Stimulated activated naive CD4-positive, alpha-beta T cell treated with Interleukin-2 at 50 U/mL for 16 hours (primary cell): Measurements from ENCODE around the gene STRBP.

ENCODE experiments used
- DNase-seq: peaks from one replicate; lab custom pipeline; 2025; lab: John Stamatoyannopoulos, UW

STRBP gene

DNA sequence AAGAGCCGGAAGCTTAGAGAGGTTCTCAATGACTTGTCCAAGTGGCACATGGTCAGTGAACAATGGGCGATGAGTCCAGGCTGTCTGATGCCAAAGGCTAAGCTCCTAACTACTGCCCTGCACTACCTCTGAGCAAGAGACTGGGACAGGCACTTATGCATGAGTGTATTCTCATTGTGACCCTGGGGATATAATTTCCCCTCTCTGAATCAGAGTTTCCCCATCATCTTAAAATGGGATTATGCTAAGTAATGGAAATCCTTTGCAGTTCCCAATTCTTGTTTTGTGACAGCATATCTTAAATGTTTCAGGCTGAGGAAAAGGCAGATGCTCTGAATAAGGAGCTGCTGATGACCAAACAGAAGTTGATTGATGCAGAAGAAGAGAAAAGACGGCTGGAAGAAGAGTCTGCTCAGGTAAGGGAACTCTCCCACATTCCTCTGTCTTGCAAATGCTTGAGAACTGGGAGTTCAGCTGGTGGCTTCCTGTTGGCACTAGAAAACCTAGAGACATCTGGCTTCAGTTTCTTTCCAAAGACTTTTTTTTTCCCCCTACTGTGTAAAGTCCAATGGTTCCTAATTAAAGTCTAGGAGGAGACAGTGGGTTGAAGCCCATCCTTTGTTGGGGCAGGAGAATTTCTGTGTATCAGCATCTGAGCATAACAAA, 170.8 kb downstream of the STRBP start:
- no peak for DNase-seq

DNA sequence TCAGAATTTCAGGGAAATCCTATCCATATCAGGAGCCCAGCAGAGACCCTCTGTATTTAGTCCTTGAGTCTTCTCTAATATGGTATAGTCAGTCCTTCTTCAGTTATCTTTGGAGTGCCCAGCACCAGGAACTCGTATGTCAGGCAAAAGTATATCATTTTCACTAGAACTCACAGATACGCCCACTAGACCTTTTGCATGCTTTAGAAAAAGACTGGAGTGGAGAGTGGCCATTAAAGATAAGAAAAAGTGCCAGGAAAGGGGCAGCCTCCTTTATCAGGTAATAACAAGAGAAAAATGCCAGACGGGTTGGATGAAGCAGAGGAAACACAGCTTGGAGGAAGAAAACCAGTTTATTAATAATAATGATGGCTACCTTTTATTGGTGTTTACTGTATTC, 171.4 kb downstream of the STRBP start:
- no peak for DNase-seq

DNA sequence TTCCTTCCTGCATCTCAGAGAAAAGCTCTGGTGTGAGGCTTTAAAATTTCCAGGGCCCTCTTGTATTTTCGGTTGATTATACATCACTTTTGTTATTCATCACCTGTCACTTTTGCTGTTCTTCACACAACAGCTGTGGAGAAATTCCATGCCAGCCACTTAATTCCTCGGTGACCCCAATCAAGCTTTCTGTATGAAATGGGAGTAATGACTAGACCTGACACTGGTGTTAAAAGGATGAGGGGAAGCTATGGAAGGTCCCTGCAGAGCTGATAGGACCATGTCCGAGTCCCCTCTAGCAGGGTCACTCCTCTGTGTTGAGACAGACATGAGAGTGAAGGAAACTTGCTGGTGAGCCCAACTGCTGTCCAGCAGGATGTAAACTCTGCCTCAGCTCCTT, 175.2 kb downstream of the STRBP start:
- DNase-seq, result no peak

DNA sequence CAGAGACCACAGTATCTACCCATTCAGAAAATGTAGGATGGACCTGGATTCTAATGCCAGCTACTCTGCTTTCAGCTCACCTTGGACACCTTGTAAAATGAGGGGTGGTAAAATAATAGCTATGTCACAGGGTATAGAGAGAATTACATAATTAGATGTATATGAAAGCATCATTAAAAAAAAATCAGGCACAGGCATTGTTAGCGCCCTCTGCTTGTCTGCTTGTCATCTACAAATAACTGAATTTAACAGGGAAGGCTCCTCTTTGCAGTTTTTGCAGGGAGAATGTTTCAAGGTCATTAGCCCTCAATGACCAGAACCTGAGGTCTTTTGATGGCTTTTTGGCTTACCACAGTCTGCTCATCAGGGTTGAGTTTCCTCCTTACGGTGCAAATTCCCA, 176.9 kb downstream of the STRBP start:
- DNase-seq, result no peak

DNA sequence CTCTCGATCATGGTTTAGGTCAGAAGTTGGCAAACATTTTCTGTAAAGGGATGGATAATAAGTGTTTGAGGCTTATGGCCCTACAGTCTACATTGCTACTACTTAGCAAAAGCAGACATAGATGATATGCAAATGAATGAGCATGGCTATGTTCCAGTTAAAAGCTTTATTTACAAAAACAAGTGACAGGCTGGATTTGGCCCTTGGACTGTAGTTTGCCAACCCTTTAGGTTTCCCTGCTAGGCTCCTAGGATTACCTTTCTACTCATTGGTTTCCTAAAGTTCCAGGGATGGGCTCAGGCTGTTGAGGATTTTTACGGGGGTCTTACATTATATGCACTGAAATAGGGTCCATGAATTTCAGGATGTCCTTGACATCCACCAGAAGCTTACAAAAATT, 177.4 kb downstream of the STRBP start:
- no peak for DNase-seq

DNA sequence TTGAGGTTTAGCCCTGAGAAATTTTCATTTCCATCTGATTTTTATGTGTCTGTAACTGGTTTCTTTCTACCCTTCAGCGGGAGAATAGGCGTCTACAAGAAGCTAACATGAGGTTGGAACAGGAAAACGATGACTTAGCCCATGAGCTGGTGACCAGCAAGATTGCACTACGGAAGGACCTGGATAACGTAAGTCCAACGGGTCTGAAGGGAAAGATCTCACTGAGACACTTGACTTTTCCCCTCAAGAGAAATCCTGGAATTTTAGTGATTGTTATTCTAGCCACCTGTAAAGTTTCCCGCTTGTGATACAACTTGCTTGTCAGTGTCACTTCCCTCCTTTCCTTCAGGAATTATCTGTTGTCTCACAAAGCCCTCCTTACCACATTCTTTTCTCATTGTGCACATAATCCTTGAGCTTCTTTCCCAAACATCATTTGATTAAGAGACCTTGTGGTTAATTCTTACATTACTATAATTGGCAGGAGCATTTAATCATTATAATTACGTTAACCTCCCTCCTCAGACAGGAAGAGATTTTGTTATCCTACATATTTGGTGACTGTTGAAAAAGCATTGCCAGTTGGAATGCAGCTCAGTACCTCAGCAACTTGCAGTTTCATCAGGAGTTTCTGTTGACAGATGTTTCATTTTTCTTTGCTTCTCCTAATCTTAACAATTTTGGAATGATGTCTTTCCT, 178.0 kb downstream of the STRBP start:
- DNase-seq, result no peak

DNA sequence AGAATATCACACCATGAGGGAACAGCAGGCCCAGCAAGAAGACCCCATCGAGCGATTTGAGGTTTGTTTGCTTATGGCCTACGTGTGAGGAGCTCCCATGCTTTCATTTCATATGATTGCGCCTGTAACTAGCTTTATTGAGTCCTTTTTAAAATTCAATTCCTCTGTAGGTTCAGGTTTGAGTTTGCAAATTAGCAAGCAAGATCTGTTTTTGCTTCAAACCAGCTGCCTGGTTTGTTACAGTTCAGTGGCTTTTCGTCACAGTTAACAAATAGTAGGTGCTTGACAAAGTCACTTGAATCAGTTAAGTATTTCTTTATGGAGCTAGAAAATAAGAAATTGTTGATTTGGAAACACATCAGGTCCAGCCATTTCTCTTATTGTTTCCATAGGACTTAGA, 178.6 kb downstream of the STRBP start:
- no peak for DNase-seq

DNA sequence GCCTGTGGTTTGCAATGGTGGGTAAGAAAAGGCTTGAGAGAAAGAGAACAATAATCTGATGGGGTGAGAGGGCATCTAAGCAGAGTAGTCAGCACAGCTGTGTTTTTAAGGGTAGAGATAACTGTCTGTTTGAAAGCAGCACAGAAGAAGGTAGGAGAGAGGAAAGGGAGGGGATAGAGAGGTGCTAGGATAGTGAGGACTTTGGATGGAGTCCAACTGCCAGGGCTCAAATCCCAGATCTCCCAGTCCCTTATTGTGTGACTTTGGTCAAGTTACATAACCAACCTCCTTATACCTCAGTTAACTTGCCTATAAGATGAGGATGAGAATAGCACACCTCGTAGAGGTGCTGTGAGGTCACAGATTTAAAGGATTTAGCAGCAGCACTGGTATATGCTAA, 179.3 kb downstream of the STRBP start:
- DNase-seq, result no peak

DNA sequence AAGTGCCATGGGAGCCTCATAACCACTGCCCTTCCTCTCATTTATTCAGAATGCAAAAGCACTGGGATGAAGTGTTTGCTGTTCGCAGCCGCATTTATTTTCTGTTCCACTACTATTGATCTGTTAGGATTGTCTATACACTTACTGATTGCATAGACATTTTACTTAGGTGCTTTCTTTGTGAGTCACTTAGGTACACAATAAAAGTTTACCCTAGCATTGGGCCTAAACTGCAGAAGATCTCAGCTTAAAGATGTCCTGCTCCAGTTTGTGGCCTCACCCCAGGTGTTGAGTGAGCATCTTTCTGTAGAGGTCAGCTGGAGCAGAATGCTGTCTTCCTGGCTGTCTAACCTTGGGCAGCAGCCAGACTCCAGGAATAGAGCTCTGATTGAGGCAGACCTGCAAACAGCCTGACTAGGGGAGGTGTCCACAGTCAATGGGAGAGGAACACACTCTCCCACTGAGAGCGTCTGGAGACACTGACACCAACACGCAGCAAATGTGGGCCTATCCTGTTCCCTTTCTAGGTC, 181.0 kb downstream of the STRBP start:
- no peak for DNase-seq

DNA sequence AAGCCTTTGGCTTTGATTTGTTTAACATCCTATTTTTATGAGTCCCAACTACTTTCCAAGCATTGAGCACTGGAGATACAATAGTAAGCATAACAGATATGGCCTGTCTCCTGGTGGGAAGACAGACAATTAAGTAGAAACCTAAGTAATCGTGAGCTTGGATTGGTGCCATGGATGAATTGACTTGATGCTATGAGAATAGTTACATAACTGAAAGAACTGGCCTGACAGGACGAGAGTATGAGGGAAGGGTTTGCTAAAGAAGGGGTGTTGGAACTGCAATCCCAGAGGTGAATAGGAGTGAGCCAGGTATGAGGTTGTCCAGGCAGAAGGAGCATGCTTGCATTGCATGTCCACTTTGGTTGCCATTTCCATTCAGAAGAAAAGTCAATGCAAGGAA, 182.5 kb downstream of the STRBP start:
- no peak for DNase-seq

DNA sequence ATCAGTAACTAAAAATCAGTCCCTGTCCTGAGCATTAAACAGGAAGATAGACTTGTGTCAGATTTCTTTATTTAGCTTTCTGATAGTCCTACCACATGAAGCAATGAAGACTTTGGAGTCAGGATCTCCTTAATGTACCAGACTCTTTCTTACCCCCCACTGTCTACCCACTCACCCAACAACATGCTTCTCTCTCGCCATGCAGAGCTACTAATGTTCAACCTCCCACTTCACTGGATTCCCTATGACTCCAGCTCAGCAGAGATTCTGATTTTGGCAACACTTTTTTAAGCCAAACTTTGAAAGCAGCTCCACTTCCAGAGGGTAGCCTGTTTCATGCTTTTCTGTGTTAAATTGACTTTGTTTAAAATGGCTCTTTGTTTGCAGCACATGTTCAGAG, 184.1 kb downstream of the STRBP start:
- DNase-seq, result no peak

DNA sequence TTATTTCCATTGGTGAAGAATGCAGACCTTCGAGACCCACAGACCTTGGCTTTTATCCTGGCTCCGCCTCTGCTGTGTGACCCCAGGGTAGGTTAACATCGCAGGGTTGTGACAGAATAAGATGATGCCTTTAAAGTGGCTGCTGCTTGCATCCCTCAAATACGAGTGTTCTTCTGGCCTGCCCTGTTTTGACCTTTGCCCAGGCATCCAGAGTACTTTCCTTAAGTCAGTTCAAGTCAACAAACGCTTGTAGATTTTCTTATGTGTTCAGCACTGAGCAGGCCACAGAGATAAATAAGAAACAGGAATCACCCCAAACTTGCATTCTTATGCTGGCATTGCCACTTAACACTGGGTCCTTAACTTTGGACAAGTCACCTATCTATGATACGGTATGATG, 184.7 kb downstream of the STRBP start:
- DNase-seq, result no peak

DNA sequence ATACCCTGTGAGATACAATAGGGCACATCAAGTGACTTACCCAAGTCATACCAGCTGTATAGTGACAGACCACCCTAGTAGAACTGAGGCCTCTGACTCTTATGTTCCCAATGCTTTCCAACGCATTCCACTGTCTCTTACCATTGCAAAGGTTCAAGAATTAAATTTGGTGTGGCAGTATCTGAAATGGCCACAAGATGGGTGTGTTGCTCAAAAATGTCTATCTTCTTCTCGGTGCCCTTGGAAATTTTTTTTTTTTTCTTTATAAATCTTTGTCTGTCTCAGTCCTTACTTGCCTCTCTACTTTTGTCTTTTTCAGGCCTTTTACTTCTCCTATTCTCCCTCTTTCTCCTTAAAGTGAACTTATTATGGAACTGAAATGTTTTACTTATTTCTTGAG, 186.6 kb downstream of the STRBP start:
- DNase-seq, result no peak

DNA sequence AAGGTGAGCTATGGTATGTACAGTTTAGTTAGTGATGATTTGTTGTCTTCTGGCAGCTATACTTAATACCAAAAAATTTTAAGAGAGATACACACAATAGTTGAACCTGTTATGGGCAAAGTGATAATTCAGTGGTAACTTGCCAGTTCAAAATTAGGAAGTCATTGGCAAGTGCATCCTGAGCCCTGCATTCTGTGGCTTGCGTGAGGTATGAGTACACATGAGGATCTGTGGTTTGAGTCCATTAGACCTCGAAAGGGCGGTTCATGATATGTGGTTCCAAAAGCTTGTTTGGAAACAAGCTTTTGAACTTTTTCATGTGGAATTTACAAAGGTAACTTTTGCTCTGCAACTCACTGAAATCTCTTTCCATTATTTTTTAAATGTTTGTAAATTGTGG, 187.9 kb downstream of the STRBP start:
- no peak for DNase-seq

DNA sequence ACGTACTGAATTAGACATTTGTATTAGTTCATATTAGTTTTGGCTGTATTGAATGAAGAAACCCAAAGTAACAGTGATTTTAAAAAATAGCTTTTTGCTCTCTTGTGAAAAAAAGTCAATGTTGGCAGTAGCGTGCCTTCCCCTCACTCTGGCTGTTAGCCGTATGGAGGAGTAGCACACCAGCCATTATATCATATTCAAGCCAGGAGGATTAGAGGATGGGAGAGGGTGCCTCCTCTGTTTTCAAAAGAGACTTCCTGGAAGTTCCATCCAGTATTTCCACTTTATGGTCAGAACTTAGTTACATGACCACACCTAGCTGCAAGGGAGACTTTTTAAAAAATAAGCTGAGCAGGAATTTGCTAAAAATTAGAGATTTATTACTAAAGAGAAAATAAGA, 193.8 kb downstream of the STRBP start:
- no peak for DNase-seq

DNA sequence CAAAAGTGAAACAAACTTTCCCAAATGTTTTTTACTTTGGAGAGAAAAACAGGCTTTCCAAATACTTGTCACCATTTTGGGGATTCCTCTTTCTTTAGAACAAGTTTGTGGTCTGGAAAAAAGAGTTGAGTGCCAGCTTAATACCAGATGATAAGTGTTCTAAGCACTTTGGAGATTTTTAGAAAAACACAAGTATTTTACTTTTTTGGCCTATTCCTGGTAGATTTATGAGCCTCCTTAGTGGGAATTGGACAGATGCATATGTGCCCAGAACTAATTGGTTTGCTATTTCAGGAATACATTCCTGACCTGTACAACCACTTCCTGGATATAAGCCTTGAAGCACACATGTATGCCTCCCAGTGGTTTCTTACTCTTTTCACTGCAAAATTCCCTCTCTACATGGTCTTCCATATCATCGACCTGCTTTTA, 194.4 kb downstream of the STRBP start:
- no peak for DNase-seq

DNA sequence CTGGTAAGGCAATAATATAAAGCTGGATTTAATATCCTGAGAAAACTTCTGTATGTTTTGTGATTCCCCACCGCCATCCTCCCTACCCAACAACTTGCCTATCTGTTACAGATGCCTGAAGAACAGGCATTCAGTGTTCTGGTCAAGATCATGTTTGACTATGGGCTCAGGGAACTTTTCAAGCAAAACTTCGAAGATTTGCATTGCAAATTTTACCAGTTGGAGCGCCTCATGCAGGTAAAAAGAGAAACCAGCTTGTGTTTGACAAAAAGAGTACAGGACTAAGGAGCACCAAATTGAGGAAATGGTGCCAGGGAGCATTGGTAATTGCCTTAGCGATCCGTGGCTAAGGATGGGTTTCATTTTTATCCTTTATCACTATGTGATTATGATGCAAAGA, 194.9 kb downstream of the STRBP start:
- DNase-seq, result no peak

DNA sequence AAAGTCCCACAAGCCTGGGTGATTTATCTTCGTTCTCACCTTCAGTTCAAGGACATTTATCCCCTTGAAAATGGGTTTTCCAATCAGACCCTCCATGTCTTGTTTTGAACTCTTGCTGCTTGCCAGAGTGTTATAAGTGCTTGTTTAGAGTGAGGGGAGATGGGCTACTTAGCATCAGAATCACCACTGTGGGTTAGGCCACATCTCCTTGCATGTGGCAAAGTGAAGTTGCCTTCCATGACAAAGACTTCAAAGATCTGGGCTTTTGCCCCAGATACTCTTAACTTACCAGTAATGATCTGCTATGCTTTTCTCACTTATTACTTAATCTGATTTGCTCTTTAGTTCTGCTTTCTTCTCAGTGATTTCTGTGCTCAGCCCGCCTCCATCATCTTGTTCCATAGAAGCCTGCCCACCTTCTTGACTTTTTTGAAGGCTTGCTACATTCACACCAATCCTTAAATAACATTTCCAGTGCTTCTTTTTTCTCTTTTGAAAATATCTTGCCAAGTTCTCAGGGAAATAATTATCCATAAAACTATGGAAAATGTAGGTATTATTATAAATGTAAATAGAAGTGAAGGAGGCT, 195.9 kb downstream of the STRBP start:
- DNase-seq, result no peak
